Stimulated activated CD4-positive, alpha-beta T cell treated with anti-CD3 and anti-CD28 coated beads, Interleukin-1b, Interleukin-23, amount 100 ng/mL, for 4 hours (primary cell): ENCODE data around the gene LSM2.

Experiments
- DNase-seq, 2 donors: peaks; one replicate each; pipeline ENCODE4 v3.0.0-alpha.2; 2020; ENCODE audit warnings: low read depth in 2 of 2

Gene LSM2

GRCh38 chr6:31750411-31751022 is 56.2 kb downstream of the LSM2 start:
- DNase-seq: no peak

GRCh38 chr6:31749301-31750036 is 57.3 kb downstream of the LSM2 start:
- DNase-seq: no peak
